Measurements from ENCODE around the gene PCIF1. TPM values are rescaled to one million over a fixed set of nuclear protein-coding genes. Genes with fewer than 3 reads are reported as not detected.
"Not testable (repeated sequence)": the region's sequence is repeated elsewhere in the genome, so short reads cannot be mapped to it uniquely, and the experiment has no call there.

PCIF1 gene
- total and polyA plus RNA-seq, 9 of the 15 experiments (the other 6 are each of a cell fraction or from before 2014, with no cell fraction given), result 5.8 to 29.4 (median 11.3) TPM

DNA sequence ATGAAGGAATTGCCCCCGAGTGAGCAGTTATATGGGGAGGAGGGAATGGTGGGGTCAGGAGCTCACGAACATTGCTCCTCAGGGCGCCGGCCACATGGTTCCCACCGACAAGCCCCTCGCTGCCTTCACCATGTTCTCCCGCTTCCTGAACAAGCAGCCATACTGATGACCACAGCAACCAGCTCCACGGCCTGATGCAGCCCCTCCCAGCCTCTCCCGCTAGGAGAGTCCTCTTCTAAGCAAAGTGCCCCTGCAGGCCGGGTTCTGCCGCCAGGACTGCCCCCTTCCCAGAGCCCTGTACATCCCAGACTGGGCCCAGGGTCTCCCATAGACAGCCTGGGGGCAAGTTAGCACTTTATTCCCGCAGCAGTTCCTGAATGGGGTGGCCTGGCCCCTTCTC, 36.2 kb upstream of the PCIF1 start:
- no peaks in the 10 kb centered on the region for H3K9me3 ChIP-seq (replicated peaks; ENCODE audit: control insufficient read depth, insufficient read depth, low read depth, low read length)
- H3K36me3 ChIP-seq (ENCODE audit: control insufficient read depth, insufficient read depth, low read length), result peaks cover 49% of the 10 kb centered on the region; the same call in 2 of the 3 replicates
- DNase-seq (ENCODE audit: extremely low read depth in 1 of 4, low spot score in 3 of 4), result no peak
- peaks cover 0 to 11% of the 10 kb centered on the region in 2 experiments; a peak in 1 of 5 replicates for H3K4me1 ChIP-seq (replicated peaks in 1 of 2; ENCODE audit: control insufficient read depth in 2 of 2, insufficient read depth in 2 of 2, low read length in 2 of 2)
- ATAC-seq, result 0 out of 3 replicates have a peak, but pooled peaks have one; percentile 14
- no TSS peak for BruUV-seq (replicated peaks)
- 66% methylated on average over 5 of the region's 12 CpGs for WGBS (ENCODE audit: insufficient coverage, low coverage, missing lambda C conversion rate)
- H3K79me2 ChIP-seq (ENCODE audit: control insufficient read depth, insufficient read depth, low read length), result no peaks in the 10 kb centered on the region
- H3K4me3 ChIP-seq, result no peak overlapping the region
- TF ChIP-seq RBFOX2 (IDR thresholded peaks at IDR 0.05; ENCODE audit: low read depth, low read length) (peak; percentile 37; the same call in 1 of the 2 replicates), POLR2G (IDR thresholded peaks at IDR 0.05; ENCODE audit: low read depth, low read length) (peak; percentile 24; the same call in 1 of the 2 replicates), EP300 (IDR thresholded peaks at IDR 0.05; ENCODE audit: low read length) (no peak)
- no peaks in the 10 kb centered on the region for H4K20me1 ChIP-seq (replicated peaks; ENCODE audit: control insufficient read depth, insufficient read depth, low read length)
- no peak overlapping the region; a peak in 1 of 4 replicates for H3K9ac ChIP-seq (ENCODE audit: insufficient read depth in 1 of 2, low read depth in 2 of 2, low read length in 2 of 2)
- H3K4me2 ChIP-seq (ENCODE audit: insufficient read depth, low read length), result no peak overlapping the region
- H3K9me1 ChIP-seq (ENCODE audit: control insufficient read depth, insufficient read depth, low read length), result no peaks in the 10 kb centered on the region
- POLR2A ChIA-PET, result interaction anchor here (1.8 kb wide), 1 partner anchor 10 kb away, joined by 6 read pairs; no protein-coding TSS in a partner anchor
- CTCF ChIA-PET (ENCODE audit: low intra/inter-chr PET ratio), result no interaction called here
- no peaks in the 10 kb centered on the region for H3K27me3 ChIP-seq (ENCODE audit: control insufficient read depth in 2 of 2, insufficient read depth in 2 of 2, low read length in 2 of 2)
- no peak overlapping the region for H3K27ac ChIP-seq (ENCODE audit: extremely low read depth, low read depth, low read length)
- in situ Hi-C loops (cut with MboI) (no loop called here), intact Hi-C loops (cut with micrococcal nuclease) (no loop called here)
- no peak for FAIRE-seq
- H2AFZ ChIP-seq (ENCODE audit: low read depth, low read length), result no peak overlapping the region

GRCh38 chr20:45899046-45899835, 35.2 kb upstream of the PCIF1 start:
- H3K4me2 ChIP-seq (ENCODE audit: insufficient read depth, low read length), result no peak overlapping the region
- 84% methylated on average over 8 of the region's 13 CpGs for WGBS (ENCODE audit: insufficient coverage, low coverage, missing lambda C conversion rate)
- no peak overlapping the region for H2AFZ ChIP-seq (ENCODE audit: low read depth, low read length)
- intact Hi-C loops (cut with micrococcal nuclease), result no loop called here
- no peaks in the 10 kb centered on the region for H3K9me3 ChIP-seq (replicated peaks; ENCODE audit: control insufficient read depth, insufficient read depth, low read depth, low read length)
- H3K27ac ChIP-seq (ENCODE audit: extremely low read depth, low read depth, low read length), result no peak overlapping the region; the same call in 2 of the 3 replicates
- ChIA-PET CTCF (ENCODE audit: low intra/inter-chr PET ratio) (no interaction called here), POLR2A (interaction anchor here (0.6 to 1.8 kb wide), 3 partner anchors 9 to 579 kb away, joined by 3 to 6 read pairs (median 3); no protein-coding TSS in a partner anchor)
- peaks cover 44% of the 10 kb centered on the region; the same call in 2 of the 3 replicates for H3K36me3 ChIP-seq (ENCODE audit: control insufficient read depth, insufficient read depth, low read length)
- H4K20me1 ChIP-seq (replicated peaks; ENCODE audit: control insufficient read depth, insufficient read depth, low read length), result no peaks in the 10 kb centered on the region
- H3K9ac ChIP-seq (ENCODE audit: insufficient read depth in 1 of 2, low read depth in 2 of 2, low read length in 2 of 2), result no peak overlapping the region
- DNase-seq (ENCODE audit: extremely low read depth in 1 of 4, low spot score in 3 of 4), result no peak
- H3K9me1 ChIP-seq (ENCODE audit: control insufficient read depth, insufficient read depth, low read length), result no peaks in the 10 kb centered on the region
- no peak for ATAC-seq
- no peak for FAIRE-seq
- H3K27me3 ChIP-seq (ENCODE audit: control insufficient read depth in 2 of 2, insufficient read depth in 2 of 2, low read length in 2 of 2), result no peaks in the 10 kb centered on the region
- TF ChIP-seq CBFB (CRISPR knock-in tag; IDR thresholded peaks at IDR 0.05) (no peak), RBFOX2 (IDR thresholded peaks at IDR 0.05; ENCODE audit: low read depth, low read length) (0 out of 2 replicates have a peak, but pooled peaks have one; percentile 21), ZFP36 (IDR thresholded peaks at IDR 0.05; ENCODE audit: low read depth, low read length, partially characterized antibody) (peak; percentile 96), CHD1 (IDR thresholded peaks at IDR 0.05; ENCODE audit: low read length) (no peak)
- BruUV-seq (replicated peaks), result TSS peak; percentile 27
- H3K4me1 ChIP-seq (replicated peaks in 1 of 2; ENCODE audit: control insufficient read depth in 2 of 2, insufficient read depth in 2 of 2, low read length in 2 of 2), result peaks cover 0 to 11% of the 10 kb centered on the region in 2 experiments; a peak in 1 of 5 replicates
- no peaks in the 10 kb centered on the region for H3K79me2 ChIP-seq (ENCODE audit: control insufficient read depth, insufficient read depth, low read length)
- no peak overlapping the region for H3K4me3 ChIP-seq
- in situ Hi-C loops (cut with MboI), result no loop called here

DNA sequence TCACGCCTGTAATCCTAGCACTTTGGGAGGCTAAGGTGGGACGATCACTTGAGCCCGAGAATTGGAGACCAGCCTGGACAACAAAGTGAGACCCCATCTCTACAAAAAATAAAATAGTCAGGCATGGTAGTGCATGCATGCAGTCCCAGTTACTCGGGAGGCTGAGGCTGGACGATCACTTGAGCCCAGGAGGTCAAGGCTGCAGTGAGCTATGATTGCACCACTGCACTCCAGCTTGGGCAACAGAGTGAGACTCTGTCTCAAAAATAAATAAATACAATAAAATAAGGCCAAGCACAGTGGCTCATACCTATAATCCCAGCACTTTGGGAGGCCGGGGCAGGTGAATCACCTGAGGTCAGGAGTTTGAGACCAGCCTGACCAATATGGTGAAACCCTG, 33.2 kb upstream of the PCIF1 start:
- POLR2A ChIA-PET, result interaction anchor here (0.7 kb wide), 1 partner anchor 34 kb away, joined by 3 read pairs; no protein-coding TSS in a partner anchor
- 94% methylated on average over 6 of the region's 6 CpGs for WGBS (ENCODE audit: insufficient coverage, low coverage, missing lambda C conversion rate)
- H3K9ac ChIP-seq (ENCODE audit: insufficient read depth in 1 of 2, low read depth in 2 of 2, low read length in 2 of 2); H3K79me2 ChIP-seq (ENCODE audit: control insufficient read depth, insufficient read depth, low read length); DNase-seq (ENCODE audit: extremely low read depth in 1 of 4, low spot score in 3 of 4); ATAC-seq; H4K20me1 ChIP-seq (replicated peaks; ENCODE audit: control insufficient read depth, insufficient read depth, low read length); H3K9me1 ChIP-seq (ENCODE audit: control insufficient read depth, insufficient read depth, low read length); BruUV-seq (replicated peaks); H3K27ac ChIP-seq (ENCODE audit: extremely low read depth, low read depth, low read length); H2AFZ ChIP-seq (ENCODE audit: low read depth, low read length); H3K27me3 ChIP-seq (ENCODE audit: control insufficient read depth in 2 of 2, insufficient read depth in 2 of 2, low read length in 2 of 2); FAIRE-seq; CTCF ChIA-PET (ENCODE audit: low intra/inter-chr PET ratio); in situ Hi-C loops (cut with MboI); intact Hi-C loops (cut with micrococcal nuclease); H3K4me2 ChIP-seq (ENCODE audit: insufficient read depth, low read length); H3K4me3 ChIP-seq; H3K9me3 ChIP-seq (replicated peaks; ENCODE audit: control insufficient read depth, insufficient read depth, low read depth, low read length): not testable (repeated sequence)
- Histone ChIP-seq H3K36me3 (ENCODE audit: control insufficient read depth, insufficient read depth, low read length) (peaks cover 42% of the 10 kb centered on the region; the same call in 2 of the 3 replicates), H3K4me1 (replicated peaks in 1 of 2; ENCODE audit: control insufficient read depth in 2 of 2, insufficient read depth in 2 of 2, low read length in 2 of 2) (peaks cover 0 to 16% of the 10 kb centered on the region in 2 experiments; a peak in 2 of 5 replicates)

All from K562 (cell line).